A673 (cell line): ENCODE results near the gene EXOC8.

Experiments used
- CTCF ChIP-seq: fragments of 300-800, 200-600 bp; sonication (generic); conservative IDR thresholded peaks from 2 replicates; pipeline ENCODE4 v1.5.1; 2017; ENCODE audit warnings: low read depth, mild to moderate bottlenecking, antibody characterized with exemption, low read length, moderate library complexity, mixed read lengths
- EZH2 ChIP-seq: fragments of 200-600 bp; sonication (generic); IDR thresholded peaks from 2 replicates; pipeline ENCODE4 v1.6.1; 2017; ENCODE audit warnings: borderline replicate concordance, low read depth, mild to moderate bottlenecking, mixed read lengths, antibody characterized with exemption, low read length; ENCODE audit not compliant: poor library complexity, severe bottlenecking

- no peak for TF ChIP-seq CTCF
- TF ChIP-seq EZH2, result no peak
These were observed 17.5 kb upstream of the EXOC8 start for GRCh38 chr1:231355171-231355570.
